HepG2 (cell line): ENCODE measurements around the gene IL1R1. TPM values are rescaled to one million over a fixed set of nuclear protein-coding genes. Genes with fewer than 3 reads are reported as not detected.
A peak's percentile ranks its signal among the peaks of the same experiment; 100 is the strongest.

ENCODE experiments used
- ATM ChIP-seq: fragments of 450-650 bp; IDR thresholded peaks from 2 replicates; pipeline ENCODE4 v1.7.1; 2017; ENCODE audit warnings: mild to moderate bottlenecking, borderline replicate concordance
- CREB3 ChIP-seq: sonication (generic); formaldehyde crosslinking; IDR thresholded peaks from 2 replicates; pipeline ENCODE4 v1.5.0; 2020; ENCODE audit warnings: missing genetic modification reagents
- GMEB1 ChIP-seq: sonication (generic); formaldehyde crosslinking; IDR thresholded peaks from 2 replicates; pipeline ENCODE4 v1.5.1; 2020; ENCODE audit warnings: missing genetic modification reagents, mild to moderate bottlenecking, borderline replicate concordance
- GPN1 ChIP-seq: sonication (generic); formaldehyde crosslinking; IDR thresholded peaks from 2 replicates; pipeline ENCODE4 v1.5.1; 2020; ENCODE audit warnings: missing genetic modification reagents, borderline replicate concordance
- KLF11 ChIP-seq: IDR thresholded peaks from 2 replicates; pipeline ENCODE4 v1.6.1; 2016; ENCODE audit warnings: missing compliant biosample characterization
- SKIL ChIP-seq: sonication (generic); formaldehyde crosslinking; IDR thresholded peaks from 2 replicates; pipeline ENCODE4 v1.8.0; 2022; ENCODE audit warnings: missing genetic modification reagents, mild to moderate bottlenecking, moderate library complexity, borderline replicate concordance
- TBX3 ChIP-seq: fragments of 450-650 bp; IDR thresholded peaks from 2 replicates; pipeline ENCODE4 v1.6.1; 2017; ENCODE audit warnings: antibody characterized with exemption, mild to moderate bottlenecking, inconsistent platforms, borderline replicate concordance
- THAP9 ChIP-seq: sonication (generic); formaldehyde crosslinking; IDR thresholded peaks from 2 replicates; pipeline ENCODE4; 2020; ENCODE audit warnings: missing genetic modification reagents, mild to moderate bottlenecking, borderline replicate concordance
- TP53 ChIP-seq: sonication (generic); formaldehyde crosslinking; conservative IDR thresholded peaks from 2 replicates; pipeline ENCODE4 v1.4.0; 2020; ENCODE audit warnings: missing genetic modification reagents
- ZFP90 ChIP-seq: sonication (generic); formaldehyde crosslinking; IDR thresholded peaks from 2 replicates; pipeline ENCODE4 v1.8.0; 2022; ENCODE audit warnings: missing genetic modification reagents, mild to moderate bottlenecking, inconsistent platforms, borderline replicate concordance
- ZSCAN9 ChIP-seq: IDR thresholded peaks from 2 replicates; pipeline ENCODE4 v1.6.1; 2016; ENCODE audit warnings: borderline replicate concordance
- polyA plus RNA-seq, 8 experiments: library from polyadenylated mRNA; depleted of rRNA in 3 of 8; stranded (reverse) in 7 of 8; unstranded in 1 of 8; fragments of >200 nt; fragmentation: Illumina TruSeq in 4 of 8; extraction: Trizol in 4 of 8; gene quantifications; 2 replicates each; pipeline versions ENCODE4 v1.2.1 to v1.2.3, GENCODE V29; 2011 to 2016; ENCODE audit warnings: low read depth in 4 of 8, missing spikeins in 1 of 8, mixed read lengths in 1 of 8; ENCODE audit not compliant: insufficient read depth in 1 of 8
- total RNA-seq, 5 experiments: library from RNA; depleted of rRNA; stranded (reverse); fragments of >200 nt; fragmentation: Illumina TruSeq; extraction: Trizol; gene quantifications; 2 replicates each; pipeline ENCODE4 v1.2.3, GENCODE V29; 2016; ENCODE audit warnings: low read depth in 1 of 5
- TF ChIP-seq, protein P1 (sequence below): IDR thresholded peaks from 2 replicates; pipeline ENCODE4 v1.6.1; 2012; ENCODE audit warnings: inconsistent platforms
- TF ChIP-seq, protein P2 (sequence below): sonication (generic); formaldehyde crosslinking; IDR thresholded peaks from 2 replicates; pipeline ENCODE4 v1.4.0; 2020; ENCODE audit warnings: missing genetic modification reagents, borderline replicate concordance
- TF ChIP-seq, protein P3 (sequence below): sonication (generic); formaldehyde crosslinking; IDR thresholded peaks from 2 replicates; pipeline ENCODE4 v1.5.0; 2020; ENCODE audit warnings: missing genetic modification reagents, mild to moderate bottlenecking, borderline replicate concordance
- TF ChIP-seq, protein P4 (sequence below): sonication (generic); formaldehyde crosslinking; IDR thresholded peaks from 2 replicates; pipeline ENCODE4 v1.5.1; 2020; ENCODE audit warnings: missing genetic modification reagents, mild to moderate bottlenecking, borderline replicate concordance

Gene IL1R1
- total and polyA plus RNA-seq, 2 of the 13 experiments (the other 11 are each of a cell fraction or from before 2014, with no cell fraction given), result 38.0 to 93.1 TPM

- TF ChIP-seq, protein P1, sequence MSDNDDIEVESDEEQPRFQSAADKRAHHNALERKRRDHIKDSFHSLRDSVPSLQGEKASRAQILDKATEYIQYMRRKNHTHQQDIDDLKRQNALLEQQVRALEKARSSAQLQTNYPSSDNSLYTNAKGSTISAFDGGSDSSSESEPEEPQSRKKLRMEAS, result peak; percentile 96
- TF ChIP-seq TBX3 (no peak), ZFP90 (no peak), ZSCAN9 (no peak), KLF11 (CRISPR knock-in tag) (peak; percentile 56; the same call in 1 of the 2 replicates), SKIL (CRISPR knock-in tag) (no peak), GPN1 (CRISPR knock-in tag) (no peak), TP53 (no peak), THAP9 (CRISPR knock-in tag) (no peak), ATM (no peak), GMEB1 (CRISPR knock-in tag) (no peak), CREB3 (CRISPR knock-in tag) (no peak)
- TF ChIP-seq, protein P2, sequence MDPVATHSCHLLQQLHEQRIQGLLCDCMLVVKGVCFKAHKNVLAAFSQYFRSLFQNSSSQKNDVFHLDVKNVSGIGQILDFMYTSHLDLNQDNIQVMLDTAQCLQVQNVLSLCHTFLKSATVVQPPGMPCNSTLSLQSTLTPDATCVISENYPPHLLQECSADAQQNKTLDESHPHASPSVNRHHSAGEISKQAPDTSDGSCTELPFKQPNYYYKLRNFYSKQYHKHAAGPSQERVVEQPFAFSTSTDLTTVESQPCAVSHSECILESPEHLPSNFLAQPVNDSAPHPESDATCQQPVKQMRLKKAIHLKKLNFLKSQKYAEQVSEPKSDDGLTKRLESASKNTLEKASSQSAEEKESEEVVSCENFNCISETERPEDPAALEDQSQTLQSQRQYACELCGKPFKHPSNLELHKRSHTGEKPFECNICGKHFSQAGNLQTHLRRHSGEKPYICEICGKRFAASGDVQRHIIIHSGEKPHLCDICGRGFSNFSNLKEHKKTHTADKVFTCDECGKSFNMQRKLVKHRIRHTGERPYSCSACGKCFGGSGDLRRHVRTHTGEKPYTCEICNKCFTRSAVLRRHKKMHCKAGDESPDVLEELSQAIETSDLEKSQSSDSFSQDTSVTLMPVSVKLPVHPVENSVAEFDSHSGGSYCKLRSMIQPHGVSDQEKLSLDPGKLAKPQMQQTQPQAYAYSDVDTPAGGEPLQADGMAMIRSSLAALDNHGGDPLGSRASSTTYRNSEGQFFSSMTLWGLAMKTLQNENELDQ (CRISPR knock-in tag), result 0 out of 2 replicates have a peak, but pooled peaks have one; percentile 11
- TF ChIP-seq, protein P3, sequence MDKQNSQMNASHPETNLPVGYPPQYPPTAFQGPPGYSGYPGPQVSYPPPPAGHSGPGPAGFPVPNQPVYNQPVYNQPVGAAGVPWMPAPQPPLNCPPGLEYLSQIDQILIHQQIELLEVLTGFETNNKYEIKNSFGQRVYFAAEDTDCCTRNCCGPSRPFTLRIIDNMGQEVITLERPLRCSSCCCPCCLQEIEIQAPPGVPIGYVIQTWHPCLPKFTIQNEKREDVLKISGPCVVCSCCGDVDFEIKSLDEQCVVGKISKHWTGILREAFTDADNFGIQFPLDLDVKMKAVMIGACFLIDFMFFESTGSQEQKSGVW, result no peak
- TF ChIP-seq, protein P4, sequence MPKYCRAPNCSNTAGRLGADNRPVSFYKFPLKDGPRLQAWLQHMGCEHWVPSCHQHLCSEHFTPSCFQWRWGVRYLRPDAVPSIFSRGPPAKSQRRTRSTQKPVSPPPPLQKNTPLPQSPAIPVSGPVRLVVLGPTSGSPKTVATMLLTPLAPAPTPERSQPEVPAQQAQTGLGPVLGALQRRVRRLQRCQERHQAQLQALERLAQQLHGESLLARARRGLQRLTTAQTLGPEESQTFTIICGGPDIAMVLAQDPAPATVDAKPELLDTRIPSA, result no peak
These were observed 48.0 kb downstream of the IL1R1 start (continued) for GRCh38 chr2:102190430-102191107.
